GM23248 (cell line): Measurements from ENCODE around the gene PTPRN2.

Source experiments
- EZH2 ChIP-seq: fragments of 200-600 bp; sonication (generic); IDR thresholded peaks from 2 replicates; pipeline ENCODE4 v1.6.1; 2018; ENCODE audit warnings: antibody characterized with exemption, mild to moderate bottlenecking; ENCODE audit not compliant: insufficient read depth, poor library complexity, severe bottlenecking
- EZH2phosphoT487 ChIP-seq: fragments of 200-600 bp; sonication (generic); IDR thresholded peaks from 2 replicates; pipeline ENCODE4 v1.6.1; 2018; ENCODE audit warnings: antibody characterized with exemption, moderate library complexity, mild to moderate bottlenecking, low read depth; ENCODE audit not compliant: insufficient read depth

DNA sequence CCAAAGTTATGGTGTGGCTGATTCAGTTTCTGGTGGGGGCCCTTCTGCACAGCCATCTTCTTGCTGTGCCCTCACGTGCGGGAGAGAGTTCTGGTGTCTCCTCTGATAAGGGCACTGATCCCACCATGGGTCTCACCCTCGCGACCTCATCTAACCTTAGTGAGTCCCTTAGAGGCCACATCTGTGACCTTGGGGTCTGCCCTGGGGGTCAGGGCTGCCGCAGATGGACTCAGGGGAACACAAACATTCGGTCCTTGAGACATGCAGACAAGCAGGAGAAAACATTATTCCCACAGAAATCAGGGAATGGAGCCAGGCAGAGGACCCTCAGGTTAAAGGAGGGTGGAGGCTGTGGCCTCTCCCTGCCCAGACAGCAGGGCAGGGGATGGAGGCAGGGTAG lies 1072.9 kb downstream of the PTPRN2 start:
- TF ChIP-seq EZH2 (no peak), EZH2phosphoT487 (no peak)
